ENCODE results near the gene TSHZ2.

Gene TSHZ2

GRCh38 chr20:53163486-53163885 lies 191.3 kb downstream of the TSHZ2 start:
- in situ Hi-C loops (cut with HindIII; ENCODE audit: low sequenced_read_pairs), result no loop called here
- no peak for TF ChIP-seq CTCF (IDR thresholded peaks at IDR 0.05; ENCODE audit: low read depth, low read length)
- peak; percentile 92 for DNase-seq (ENCODE audit: low read depth, low spot score)
- no peak overlapping the region for H3K4me3 ChIP-seq (ENCODE audit: low read depth, low read length)

- no peak overlapping the region for H3K4me3 ChIP-seq (ENCODE audit: low read depth, low read length)
- no peak for DNase-seq (ENCODE audit: low read depth, low spot score)
- TF ChIP-seq CTCF (IDR thresholded peaks at IDR 0.05; ENCODE audit: low read depth, low read length), result no peak
- in situ Hi-C loops (cut with HindIII; ENCODE audit: low sequenced_read_pairs), result no loop called here
Observed at GRCh38 chr20:53164072-53164471, 191.9 kb downstream of the TSHZ2 start.

DNA sequence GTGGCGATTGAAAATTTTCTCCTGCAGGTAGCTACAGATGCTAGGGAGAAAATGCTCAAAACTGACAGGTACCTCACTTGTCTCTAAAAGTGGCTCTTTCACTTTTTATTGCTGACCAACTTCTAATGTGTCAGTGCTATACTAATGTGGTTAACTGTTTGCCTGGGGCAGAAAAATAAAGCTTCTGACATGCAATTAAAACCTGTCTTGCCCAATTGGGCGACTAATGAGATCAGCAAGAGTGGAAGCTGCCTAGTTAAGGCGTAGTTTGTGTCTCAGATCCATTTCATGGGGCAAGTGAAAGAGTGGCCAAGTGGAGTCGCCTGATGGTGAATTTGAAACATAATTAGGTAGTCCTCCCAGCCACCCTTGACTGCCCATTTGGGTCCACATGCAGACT lies 193.3 kb downstream of the TSHZ2 start:
- H3K4me3 ChIP-seq (ENCODE audit: low read depth, low read length), result no peak overlapping the region
- in situ Hi-C loops (cut with HindIII; ENCODE audit: low sequenced_read_pairs), result no loop called here
- TF ChIP-seq CTCF (IDR thresholded peaks at IDR 0.05; ENCODE audit: low read depth, low read length), result no peak
- DNase-seq (ENCODE audit: low read depth, low spot score), result no peak

DNA sequence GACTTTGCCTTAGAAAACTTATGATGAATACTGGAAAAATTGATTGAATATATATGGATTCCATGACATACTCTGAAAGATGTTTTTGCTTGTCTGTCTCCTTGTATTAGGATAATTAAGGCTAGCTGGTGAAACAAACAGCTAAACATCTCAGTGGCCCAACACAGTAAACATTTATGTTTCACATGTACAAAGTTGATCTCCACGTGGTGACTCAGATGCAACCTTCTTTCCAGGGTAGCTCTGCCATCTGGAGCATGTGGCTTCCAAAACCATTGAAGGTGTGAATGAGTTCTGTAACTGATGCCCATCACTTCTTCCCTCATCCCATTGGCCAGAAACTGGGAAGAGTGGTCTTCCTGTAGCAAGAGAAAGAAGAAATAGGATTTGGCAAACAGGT lies 196.3 kb downstream of the TSHZ2 start:
- TF ChIP-seq CTCF (IDR thresholded peaks at IDR 0.05; ENCODE audit: low read depth, low read length), result no peak
- in situ Hi-C loops (cut with HindIII; ENCODE audit: low sequenced_read_pairs), result no loop called here
- DNase-seq (ENCODE audit: low read depth, low spot score), result no peak
- H3K4me3 ChIP-seq (ENCODE audit: low read depth, low read length), result no peak overlapping the region

DNA sequence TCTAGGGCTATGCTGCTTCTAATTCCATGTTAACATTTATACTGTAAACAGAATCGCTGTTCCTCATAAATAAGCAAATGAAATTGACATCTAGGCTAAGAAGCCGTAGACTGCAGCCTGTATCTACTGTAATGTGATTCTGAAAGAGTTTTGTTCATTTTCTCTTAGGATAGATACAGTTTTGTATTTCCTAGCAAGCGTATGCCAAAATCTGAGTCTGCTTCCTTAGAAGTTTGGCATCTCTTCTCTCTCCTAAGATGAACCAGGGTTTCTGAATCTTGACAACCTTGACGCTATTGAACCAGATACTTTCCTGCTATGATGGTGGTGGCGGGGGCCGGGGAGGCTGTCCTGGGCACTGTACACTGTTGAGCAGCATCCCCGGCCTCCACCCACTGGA lies 198.0 kb downstream of the TSHZ2 start:
- in situ Hi-C loops (cut with HindIII; ENCODE audit: low sequenced_read_pairs), result no loop called here
- TF ChIP-seq CTCF (IDR thresholded peaks at IDR 0.05; ENCODE audit: low read depth, low read length), result no peak
- H3K4me3 ChIP-seq (ENCODE audit: low read depth, low read length), result no peak overlapping the region
- no peak for DNase-seq (ENCODE audit: low read depth, low spot score)

- no peak overlapping the region for H3K4me3 ChIP-seq (ENCODE audit: low read depth, low read length)
- in situ Hi-C loops (cut with HindIII; ENCODE audit: low sequenced_read_pairs), result no loop called here
- TF ChIP-seq CTCF (IDR thresholded peaks at IDR 0.05; ENCODE audit: low read depth, low read length), result no peak
- no peak for DNase-seq (ENCODE audit: low read depth, low spot score)
Observed at GRCh38 chr20:53171065-53171464, 198.9 kb downstream of the TSHZ2 start.

- TF ChIP-seq CTCF (IDR thresholded peaks at IDR 0.05; ENCODE audit: low read depth, low read length), result no peak
- DNase-seq (ENCODE audit: low read depth, low spot score), result no peak
- H3K4me3 ChIP-seq (ENCODE audit: low read depth, low read length), result no peak overlapping the region
- in situ Hi-C loops (cut with HindIII; ENCODE audit: low sequenced_read_pairs), result no loop called here
Observed at GRCh38 chr20:53174454-53174853, 202.3 kb downstream of the TSHZ2 start.
